Right atrium auricular region (tissue), 2 donors: ENCODE measurements around the gene UBA1. TPM values are rescaled to one million over a fixed set of nuclear protein-coding genes. Genes with fewer than 3 reads are reported as not detected.

Experiments
- DNase-seq: peaks from one replicate; pipeline ENCODE4 v3.0.0-alpha.2; 2019; ENCODE audit warnings: low spot score
- H3K27ac ChIP-seq, 2 donors: fragments of 200-600 bp; sonication (generic); 1 replicate in 1 of 2; 2 replicates in 1 of 2; pipeline ENCODE4 v1.5.1; 2016 to 2019
- H3K27me3 ChIP-seq, 2 donors: fragments of 200-600 bp; sonication (generic); one replicate each; pipeline versions ENCODE4 v1.5.1 to v1.6.0; 2017 to 2019
- H3K36me3 ChIP-seq: fragments of 200-600 bp; sonication (generic); one replicate; pipeline ENCODE4 v1.5.1; 2016
- H3K4me1 ChIP-seq, 2 donors: fragments of 200-600 bp; sonication (generic); one replicate each; pipeline versions ENCODE4 v1.5.1 to v1.6.0; 2017 to 2019
- H3K4me3 ChIP-seq, 2 donors: fragments of 200-600 bp; sonication (generic); 1 replicate in 1 of 2; 2 replicates in 1 of 2; pipeline ENCODE4 v1.5.1; 2017 to 2019; ENCODE audit warnings: mild to moderate bottlenecking in 1 of 2, moderate library complexity in 1 of 2
- H3K9me3 ChIP-seq, 2 donors: fragments of 200-600 bp; sonication (generic); one replicate each; pipeline ENCODE4 v1.5.1; 2019
- total RNA-seq, 2 donors: library from RNA; depleted of rRNA; stranded (reverse); fragments of >200 nt; gene quantifications; one replicate each; pipeline ENCODE4 v1.1.0, GENCODE V29; 2016
- TF ChIP-seq, protein P1 (sequence below), 2 donors: fragments of 200-600 bp; sonication (generic); IDR thresholded peaks; one replicate each; pipeline ENCODE4 v1.5.1; 2019; ENCODE audit warnings: antibody characterized with exemption in 2 of 2

UBA1 gene
- total RNA-seq, 2 donors from 2014 or later: 102 to 136 TPM

GRCh38 chrX:47168495-47169073, 25.0 kb upstream of the UBA1 start:
- Histone ChIP-seq H3K4me1 (peaks cover 0 to 8% of the 10 kb centered on the region in 2 donors), H3K27ac (no peak overlapping the region), H3K27me3 (no peaks in the 10 kb centered on the region), H3K36me3 (peaks cover 19% of the 10 kb centered on the region), H3K4me3 (no peak overlapping the region), H3K9me3 (peaks cover 0 to 5% of the 10 kb centered on the region in 2 donors)
- DNase-seq: no peak
- TF ChIP-seq, protein P1, sequence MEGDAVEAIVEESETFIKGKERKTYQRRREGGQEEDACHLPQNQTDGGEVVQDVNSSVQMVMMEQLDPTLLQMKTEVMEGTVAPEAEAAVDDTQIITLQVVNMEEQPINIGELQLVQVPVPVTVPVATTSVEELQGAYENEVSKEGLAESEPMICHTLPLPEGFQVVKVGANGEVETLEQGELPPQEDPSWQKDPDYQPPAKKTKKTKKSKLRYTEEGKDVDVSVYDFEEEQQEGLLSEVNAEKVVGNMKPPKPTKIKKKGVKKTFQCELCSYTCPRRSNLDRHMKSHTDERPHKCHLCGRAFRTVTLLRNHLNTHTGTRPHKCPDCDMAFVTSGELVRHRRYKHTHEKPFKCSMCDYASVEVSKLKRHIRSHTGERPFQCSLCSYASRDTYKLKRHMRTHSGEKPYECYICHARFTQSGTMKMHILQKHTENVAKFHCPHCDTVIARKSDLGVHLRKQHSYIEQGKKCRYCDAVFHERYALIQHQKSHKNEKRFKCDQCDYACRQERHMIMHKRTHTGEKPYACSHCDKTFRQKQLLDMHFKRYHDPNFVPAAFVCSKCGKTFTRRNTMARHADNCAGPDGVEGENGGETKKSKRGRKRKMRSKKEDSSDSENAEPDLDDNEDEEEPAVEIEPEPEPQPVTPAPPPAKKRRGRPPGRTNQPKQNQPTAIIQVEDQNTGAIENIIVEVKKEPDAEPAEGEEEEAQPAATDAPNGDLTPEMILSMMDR (IDR thresholded peaks at IDR 0.05): no peak

DNA sequence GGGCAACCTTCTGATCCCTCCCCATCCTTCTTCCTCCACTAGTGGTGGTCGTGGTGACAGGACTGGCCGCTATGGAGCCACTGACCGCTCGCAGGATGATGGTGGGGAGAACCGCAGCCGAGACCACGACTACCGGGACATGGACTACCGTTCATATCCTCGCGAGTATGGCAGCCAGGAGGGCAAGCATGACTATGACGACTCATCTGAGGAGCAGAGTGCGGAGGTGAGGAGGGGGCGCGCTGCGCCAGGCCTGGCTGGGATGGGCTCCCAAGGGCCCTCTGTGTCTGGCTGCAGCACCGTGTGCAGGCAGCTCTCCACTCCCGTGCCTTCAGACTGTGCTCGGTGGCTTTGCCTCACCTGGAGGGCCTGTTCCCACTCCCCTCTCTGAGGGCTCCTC, 24.4 kb upstream of the UBA1 start:
- TF ChIP-seq, protein P1 (IDR thresholded peaks at IDR 0.05): no peak
- H3K9me3 ChIP-seq: peaks cover 0 to 5% of the 10 kb centered on the region in 2 donors
- H3K36me3 ChIP-seq: peaks cover 23% of the 10 kb centered on the region

DNA sequence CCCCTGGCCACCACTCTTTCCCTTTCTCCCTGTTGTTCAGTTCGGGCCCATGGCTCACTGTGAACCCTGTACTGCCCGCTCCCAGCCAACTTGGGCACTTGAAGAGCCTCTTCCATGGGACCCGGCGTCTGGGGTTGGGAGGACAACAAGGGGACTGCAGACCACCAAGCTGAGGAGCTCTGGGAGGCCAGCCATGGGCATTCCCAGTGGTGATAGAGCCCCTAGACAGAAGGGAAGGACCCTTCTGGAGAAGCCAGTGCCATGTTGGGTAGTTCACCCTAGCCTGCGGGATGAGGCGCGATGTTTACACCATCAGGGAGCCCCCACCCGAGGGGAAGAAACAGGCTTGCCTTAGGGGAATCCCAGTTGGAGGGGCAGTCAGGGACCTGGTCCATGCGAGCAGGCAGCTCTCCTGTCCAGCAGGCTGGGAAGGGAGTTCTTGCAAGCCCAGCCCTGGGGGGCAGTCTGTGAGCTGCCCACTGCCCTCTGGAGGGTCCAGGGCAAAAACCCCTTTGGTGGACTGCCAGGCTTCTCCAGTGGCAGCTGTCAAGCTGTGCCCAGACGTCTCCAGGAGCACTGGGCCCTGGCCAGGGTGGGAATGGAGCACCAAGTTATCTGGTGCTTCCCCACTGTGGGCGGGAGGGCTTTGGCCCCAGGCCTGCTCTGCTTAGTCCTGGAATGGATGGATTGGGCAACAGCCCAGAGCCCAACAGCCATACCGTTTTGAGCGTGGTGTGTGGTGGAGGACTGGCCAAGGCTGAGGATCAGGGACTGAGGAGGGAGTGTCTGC, 23.7 kb upstream of the UBA1 start:
- Histone ChIP-seq H3K9me3 (peaks cover 0 to 2% of the 10 kb centered on the region in 2 donors), H3K4me3 (no peak overlapping the region), H3K27me3 (no peaks in the 10 kb centered on the region), H3K27ac (no peak overlapping the region), H3K4me1 (peaks cover 0 to 8% of the 10 kb centered on the region in 2 donors), H3K36me3 (peaks cover 26% of the 10 kb centered on the region)
- DNase-seq: no peak
- TF ChIP-seq, protein P1 (IDR thresholded peaks at IDR 0.05): no peak

More for the DNA sequence above, 24.4 kb upstream of the UBA1 start:
- peaks cover 0 to 8% of the 10 kb centered on the region in 2 donors for H3K4me1 ChIP-seq
- no peak for DNase-seq
- H3K27ac ChIP-seq: no peak overlapping the region
- no peaks in the 10 kb centered on the region for H3K27me3 ChIP-seq
- no peak overlapping the region for H3K4me3 ChIP-seq

DNA sequence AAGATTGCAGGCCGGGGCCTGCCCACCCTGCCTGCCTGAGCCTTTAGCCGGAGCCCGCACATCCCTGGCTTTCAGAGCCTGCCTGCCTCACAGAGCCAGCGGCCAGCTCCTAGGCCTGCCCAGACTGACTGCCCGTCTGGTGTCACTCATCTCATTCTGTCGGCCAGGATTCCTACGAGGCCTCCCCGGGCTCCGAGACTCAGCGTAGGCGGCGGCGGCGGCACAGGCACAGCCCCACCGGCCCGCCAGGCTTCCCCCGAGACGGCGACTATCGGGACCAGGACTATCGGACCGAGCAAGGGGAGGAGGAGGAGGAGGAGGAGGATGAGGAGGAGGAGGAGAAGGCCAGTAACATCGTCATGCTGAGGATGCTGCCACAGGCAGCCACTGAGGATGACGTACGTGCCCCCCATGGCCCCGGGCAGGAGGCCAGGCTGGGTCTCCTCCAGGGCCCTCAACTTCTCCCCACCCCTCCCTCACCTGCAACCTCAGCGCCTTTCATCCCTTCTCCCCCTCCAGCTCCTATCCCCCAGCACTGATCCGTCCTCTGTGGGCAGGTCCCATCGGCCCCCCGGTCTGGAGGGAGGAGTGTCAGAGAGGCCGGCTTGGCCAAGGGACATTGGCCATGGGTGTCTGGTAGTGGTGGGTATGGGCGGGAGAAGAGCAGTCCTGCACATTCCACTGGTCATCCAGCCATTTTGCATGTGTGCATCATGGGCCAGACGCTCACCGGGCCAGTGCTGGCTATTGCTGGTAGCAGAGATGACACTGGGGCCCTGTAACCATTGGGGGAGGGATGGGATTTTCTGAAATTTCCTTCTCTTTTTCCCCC, 22.6 kb upstream of the UBA1 start:
- TF ChIP-seq, protein P1 (IDR thresholded peaks at IDR 0.05): no peak
- H3K27ac ChIP-seq: no peak overlapping the region
- H3K4me1 ChIP-seq: peaks cover 0 to 8% of the 10 kb centered on the region in 2 donors
- no peaks in the 10 kb centered on the region for H3K27me3 ChIP-seq
- H3K4me3 ChIP-seq: no peak overlapping the region
- H3K9me3 ChIP-seq: no peaks in the 10 kb centered on the region
- no peak for DNase-seq
- H3K36me3 ChIP-seq: peaks cover 37% of the 10 kb centered on the region

DNA sequence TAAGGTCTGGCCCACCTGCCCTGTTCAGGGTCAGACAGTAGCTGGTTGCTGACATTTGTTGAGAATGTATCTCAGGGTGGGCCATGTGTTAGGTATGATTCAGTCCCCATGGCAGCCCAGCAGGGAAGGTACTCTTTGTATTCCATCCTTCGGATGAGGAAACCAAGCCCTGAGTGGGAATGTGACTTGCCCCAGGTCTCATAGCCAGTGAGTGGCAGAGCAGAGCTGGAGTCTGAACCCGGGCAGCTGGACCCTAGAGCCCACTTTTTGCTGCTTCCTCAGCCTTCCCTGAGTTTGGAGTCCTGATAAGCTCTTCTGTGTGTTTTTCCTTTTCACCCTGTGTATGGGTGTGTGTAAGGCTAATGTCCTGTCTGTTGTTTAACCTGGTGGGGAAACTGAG, 21.6 kb upstream of the UBA1 start:
- Histone ChIP-seq H3K27ac (no peak overlapping the region), H3K4me3 (no peak overlapping the region), H3K36me3 (peaks cover 45% of the 10 kb centered on the region), H3K4me1 (peaks cover 0 to 8% of the 10 kb centered on the region in 2 donors), H3K27me3 (no peaks in the 10 kb centered on the region), H3K9me3 (no peaks in the 10 kb centered on the region)
- DNase-seq: no peak
- TF ChIP-seq, protein P1 (IDR thresholded peaks at IDR 0.05): no peak
